Liver (tissue), 3 donors: ENCODE data around the gene THSD4.

Experiments used
- EGR1 ChIP-seq, 2 donors: IDR thresholded peaks; 2 replicates each; pipeline ENCODE4 v1.6.1; 2016 to 2018; ENCODE audit warnings: antibody characterized with exemption in 2 of 2, low read depth in 2 of 2
- GABPA ChIP-seq, 2 donors: IDR thresholded peaks in 1 of 2; conservative IDR thresholded peaks in 1 of 2; 2 replicates each; pipeline ENCODE4 v1.6.1; 2016; ENCODE audit warnings: antibody characterized with exemption in 2 of 2, mild to moderate bottlenecking in 1 of 2, moderate library complexity in 1 of 2
- RAD21 ChIP-seq, 2 donors: IDR thresholded peaks; 2 replicates each; pipeline ENCODE4 v1.6.1; 2016; ENCODE audit warnings: antibody characterized with exemption in 2 of 2, mild to moderate bottlenecking in 2 of 2
- RXRA ChIP-seq, 2 donors: IDR thresholded peaks; 2 replicates each; pipeline ENCODE4 v1.6.1; 2017 to 2018; ENCODE audit warnings: antibody characterized with exemption in 2 of 2, mild to moderate bottlenecking in 1 of 2
- SP1 ChIP-seq: IDR thresholded peaks from 2 replicates; pipeline ENCODE4 v1.6.1; 2018; ENCODE audit warnings: antibody characterized with exemption, mild to moderate bottlenecking
- TAF1 ChIP-seq: conservative IDR thresholded peaks from 2 replicates; pipeline ENCODE4 v1.6.1; 2016; ENCODE audit warnings: antibody characterized with exemption, mild to moderate bottlenecking
- YY1 ChIP-seq: IDR thresholded peaks from 2 replicates; pipeline ENCODE4 v1.6.1; 2016; ENCODE audit warnings: antibody characterized with exemption, mild to moderate bottlenecking
- TF ChIP-seq, protein P1 (sequence below): fragments of 150-350 bp; IDR thresholded peaks from 2 replicates; pipeline ENCODE4 v1.5.1; 2017; ENCODE audit warnings: improper control_type of control experiment, low read depth, low read length; ENCODE audit not compliant: missing input control
- TF ChIP-seq, protein P2 (sequence below): IDR thresholded peaks from 2 replicates; pipeline ENCODE4 v1.6.1; 2016; ENCODE audit warnings: antibody characterized with exemption
- TF ChIP-seq, protein P3 (sequence below): IDR thresholded peaks from 2 replicates; pipeline ENCODE4 v1.6.1; 2016; ENCODE audit warnings: antibody characterized with exemption
- donor health status: healthy.
- donor health status: healthy.

DNA sequence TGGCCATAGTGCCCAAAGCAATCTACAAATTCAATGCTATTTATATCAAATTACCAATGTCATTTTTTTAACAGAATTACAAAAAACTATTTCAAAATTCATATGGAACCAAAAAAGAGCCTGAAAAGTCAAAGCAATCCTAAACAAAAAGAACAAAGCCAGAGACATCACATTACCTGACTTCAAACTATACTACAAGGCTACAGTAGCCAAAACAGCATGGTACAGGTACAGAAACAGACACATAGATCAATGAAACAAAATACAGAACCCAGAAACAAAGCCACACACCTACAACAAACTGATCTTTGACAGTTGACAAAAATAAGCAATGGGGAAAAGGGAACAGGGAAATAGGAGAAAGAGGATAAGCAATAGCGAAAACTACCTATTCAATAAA is 26.6 kb upstream of the THSD4 start:
- TF ChIP-seq, protein P1, sequence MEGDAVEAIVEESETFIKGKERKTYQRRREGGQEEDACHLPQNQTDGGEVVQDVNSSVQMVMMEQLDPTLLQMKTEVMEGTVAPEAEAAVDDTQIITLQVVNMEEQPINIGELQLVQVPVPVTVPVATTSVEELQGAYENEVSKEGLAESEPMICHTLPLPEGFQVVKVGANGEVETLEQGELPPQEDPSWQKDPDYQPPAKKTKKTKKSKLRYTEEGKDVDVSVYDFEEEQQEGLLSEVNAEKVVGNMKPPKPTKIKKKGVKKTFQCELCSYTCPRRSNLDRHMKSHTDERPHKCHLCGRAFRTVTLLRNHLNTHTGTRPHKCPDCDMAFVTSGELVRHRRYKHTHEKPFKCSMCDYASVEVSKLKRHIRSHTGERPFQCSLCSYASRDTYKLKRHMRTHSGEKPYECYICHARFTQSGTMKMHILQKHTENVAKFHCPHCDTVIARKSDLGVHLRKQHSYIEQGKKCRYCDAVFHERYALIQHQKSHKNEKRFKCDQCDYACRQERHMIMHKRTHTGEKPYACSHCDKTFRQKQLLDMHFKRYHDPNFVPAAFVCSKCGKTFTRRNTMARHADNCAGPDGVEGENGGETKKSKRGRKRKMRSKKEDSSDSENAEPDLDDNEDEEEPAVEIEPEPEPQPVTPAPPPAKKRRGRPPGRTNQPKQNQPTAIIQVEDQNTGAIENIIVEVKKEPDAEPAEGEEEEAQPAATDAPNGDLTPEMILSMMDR = no peak
- TF ChIP-seq RXRA (IDR thresholded peaks at IDR 0.05) = no peak
- no peak for TF ChIP-seq TAF1
- TF ChIP-seq, protein P2, sequence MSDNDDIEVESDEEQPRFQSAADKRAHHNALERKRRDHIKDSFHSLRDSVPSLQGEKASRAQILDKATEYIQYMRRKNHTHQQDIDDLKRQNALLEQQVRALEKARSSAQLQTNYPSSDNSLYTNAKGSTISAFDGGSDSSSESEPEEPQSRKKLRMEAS = no peak
- TF ChIP-seq GABPA (IDR thresholded peaks at IDR 0.05 in 1 of 2, conservative IDR thresholded peaks at IDR 0.05 in 1 of 2) = no peak
- no peak for TF ChIP-seq YY1
- TF ChIP-seq, protein P3, sequence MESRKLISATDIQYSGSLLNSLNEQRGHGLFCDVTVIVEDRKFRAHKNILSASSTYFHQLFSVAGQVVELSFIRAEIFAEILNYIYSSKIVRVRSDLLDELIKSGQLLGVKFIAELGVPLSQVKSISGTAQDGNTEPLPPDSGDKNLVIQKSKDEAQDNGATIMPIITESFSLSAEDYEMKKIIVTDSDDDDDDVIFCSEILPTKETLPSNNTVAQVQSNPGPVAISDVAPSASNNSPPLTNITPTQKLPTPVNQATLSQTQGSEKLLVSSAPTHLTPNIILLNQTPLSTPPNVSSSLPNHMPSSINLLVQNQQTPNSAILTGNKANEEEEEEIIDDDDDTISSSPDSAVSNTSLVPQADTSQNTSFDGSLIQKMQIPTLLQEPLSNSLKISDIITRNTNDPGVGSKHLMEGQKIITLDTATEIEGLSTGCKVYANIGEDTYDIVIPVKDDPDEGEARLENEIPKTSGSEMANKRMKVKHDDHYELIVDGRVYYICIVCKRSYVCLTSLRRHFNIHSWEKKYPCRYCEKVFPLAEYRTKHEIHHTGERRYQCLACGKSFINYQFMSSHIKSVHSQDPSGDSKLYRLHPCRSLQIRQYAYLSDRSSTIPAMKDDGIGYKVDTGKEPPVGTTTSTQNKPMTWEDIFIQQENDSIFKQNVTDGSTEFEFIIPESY = no peak
- TF ChIP-seq SP1 = no peak
- TF ChIP-seq RAD21 (IDR thresholded peaks at IDR 0.05) = no peak
- no peak for TF ChIP-seq EGR1 (IDR thresholded peaks at IDR 0.05; ENCODE audit: low read depth in 2 of 2)
